Hepatocyte (in vitro differentiated cells): Measurements from ENCODE around the gene NCOR1. TPM values are rescaled to one million over a fixed set of nuclear protein-coding genes. Genes with fewer than 3 reads are reported as not detected.

Experiments
- DNase-seq: peaks from one replicate; pipeline ENCODE4 v3.0.0-alpha.2; 2016; ENCODE audit warnings: low spot score
- H2AFZ ChIP-seq: fragments of 200-600 bp; sonication (generic); 2 replicates; pipeline ENCODE4 v1.6.0; 2016; ENCODE audit warnings: antibody characterized with exemption, mild to moderate bottlenecking
- H3K27ac ChIP-seq: fragments of 200-600 bp; sonication (generic); 2 replicates; pipeline ENCODE4 v1.5.1; 2016; ENCODE audit warnings: mild to moderate bottlenecking
- H3K27me3 ChIP-seq: fragments of 200-600 bp; sonication (generic); 2 replicates; pipeline ENCODE4 v1.6.1; 2016
- H3K36me3 ChIP-seq: fragments of 200-600 bp; sonication (generic); replicated peaks from 2 replicates; pipeline ENCODE4 v1.5.1; 2016; ENCODE audit warnings: low read depth; ENCODE audit not compliant: insufficient read depth
- H3K4me1 ChIP-seq: fragments of 200-600 bp; sonication (generic); 2 replicates; pipeline ENCODE4 v1.5.1; 2016; ENCODE audit warnings: mild to moderate bottlenecking, moderate library complexity; ENCODE audit not compliant: insufficient read depth
- H3K4me2 ChIP-seq: fragments of 200-600 bp; sonication (generic); 2 replicates; pipeline ENCODE4 v1.6.0; 2016
- H3K4me3 ChIP-seq: fragments of 200-600 bp; sonication (generic); 2 replicates; pipeline ENCODE4 v1.5.1; 2016; ENCODE audit warnings: mild to moderate bottlenecking
- H3K79me2 ChIP-seq: fragments of 200-600 bp; sonication (generic); 2 replicates; pipeline ENCODE4 v1.6.0; 2017; ENCODE audit warnings: mild to moderate bottlenecking
- H3K9me2 ChIP-seq: fragments of 200-600 bp; sonication (generic); replicated peaks from 2 replicates; pipeline ENCODE4 v1.6.0; 2017; ENCODE audit warnings: mild to moderate bottlenecking; ENCODE audit not compliant: insufficient read depth
- H3K9me3 ChIP-seq: fragments of 200-600 bp; sonication (generic); 2 replicates; pipeline ENCODE4 v1.5.1; 2016; ENCODE audit warnings: low read depth, mild to moderate bottlenecking
- H4K20me1 ChIP-seq: fragments of 200-600 bp; sonication (generic); 2 replicates; pipeline ENCODE4 v1.6.0; 2016; ENCODE audit warnings: mild to moderate bottlenecking; ENCODE audit not compliant: insufficient read depth, poor library complexity, severe bottlenecking
- CTCF ChIP-seq: fragments of 200-600 bp; sonication (generic); IDR thresholded peaks from 2 replicates; pipeline ENCODE4 v1.5.1; 2016; ENCODE audit warnings: antibody characterized with exemption, mild to moderate bottlenecking; ENCODE audit not compliant: poor library complexity
- EZH2 ChIP-seq: fragments of 200-600 bp; sonication (generic); IDR thresholded peaks from 2 replicates; pipeline ENCODE4 v1.6.1; 2016; ENCODE audit warnings: antibody characterized with exemption, mild to moderate bottlenecking, borderline replicate concordance
- EZH2phosphoT487 ChIP-seq: fragments of 200-600 bp; sonication (generic); IDR thresholded peaks from one replicate; pipeline ENCODE4 v1.6.1; 2018; ENCODE audit warnings: antibody characterized with exemption, mild to moderate bottlenecking, low read depth, moderate library complexity; ENCODE audit not compliant: unreplicated experiment, severe bottlenecking
- WGBS: methylation state at CpG from one replicate; pipeline ENCODE4 v1.1.6; 2016; ENCODE audit warnings: low lambda C conversion rate; ENCODE audit errors: missing lambda C conversion rate; 5-methylcytosine and 5-hydroxymethylcytosine counted together
- polyA plus RNA-seq: library from polyadenylated mRNA; unstranded; fragments of >200 nt; fragmentation: Nextera tagmentation; extraction: Ambion mirVana; gene quantifications from 2 replicates; pipeline ENCODE4 v1.2.1, GENCODE V29; 2016
- total RNA-seq: library from RNA; depleted of rRNA; stranded (reverse); fragments of >200 nt; gene quantifications from 2 replicates; pipeline ENCODE4 v1.2.3, GENCODE V29; 2014

Gene NCOR1
- total and polyA plus RNA-seq, 2 experiments from 2014 or later = 73.7 to 117 TPM

GRCh38 chr17:16081507-16082087, 133.7 kb downstream of the NCOR1 start:
- DNase-seq = no peak
- 84% methylated on average over 1 of the region's 1 CpG for WGBS
- TF ChIP-seq EZH2phosphoT487 (no peak), EZH2 (no peak), CTCF (no peak)
- H3K27me3 ChIP-seq = no peaks in the 10 kb centered on the region
- no peaks in the 10 kb centered on the region for H3K4me1 ChIP-seq
- H3K4me3 ChIP-seq = no peak overlapping the region
- H3K9me3 ChIP-seq = no peaks in the 10 kb centered on the region
- H3K4me2 ChIP-seq = no peak overlapping the region
- no peak overlapping the region for H2AFZ ChIP-seq
- H3K36me3 ChIP-seq = no peaks in the 10 kb centered on the region
- H3K79me2 ChIP-seq = peaks cover 12% of the 10 kb centered on the region
- H3K9me2 ChIP-seq = no peaks in the 10 kb centered on the region
- no peaks in the 10 kb centered on the region for H4K20me1 ChIP-seq
- H3K27ac ChIP-seq = no peak overlapping the region

- Histone ChIP-seq H3K27ac (no peak overlapping the region), H3K4me2 (no peak overlapping the region), H3K9me2 (no peaks in the 10 kb centered on the region), H4K20me1 (no peaks in the 10 kb centered on the region), H3K79me2 (peaks cover 14% of the 10 kb centered on the region), H3K36me3 (no peaks in the 10 kb centered on the region), H3K9me3 (no peaks in the 10 kb centered on the region), H3K4me1 (no peaks in the 10 kb centered on the region), H3K4me3 (no peak overlapping the region), H2AFZ (no peak overlapping the region), H3K27me3 (no peaks in the 10 kb centered on the region)
- TF ChIP-seq CTCF = no peak
- TF ChIP-seq EZH2 = no peak
- TF ChIP-seq EZH2phosphoT487 = no peak
- no peak for DNase-seq
- WGBS = 94% methylated on average over 4 of the region's 4 CpGs
Observed at GRCh38 chr17:16080366-16080765, 135.0 kb downstream of the NCOR1 start.

GRCh38 chr17:16075949-16076348, 139.4 kb downstream of the NCOR1 start:
- H2AFZ ChIP-seq = no peak overlapping the region
- peaks cover 2% of the 10 kb centered on the region for H3K79me2 ChIP-seq
- no peaks in the 10 kb centered on the region for H3K9me2 ChIP-seq
- no peaks in the 10 kb centered on the region for H3K9me3 ChIP-seq
- TF ChIP-seq EZH2phosphoT487 (no peak), EZH2 (no peak), CTCF (no peak)
- H3K27me3 ChIP-seq = no peaks in the 10 kb centered on the region
- no peak overlapping the region for H3K4me2 ChIP-seq
- no peaks in the 10 kb centered on the region for H4K20me1 ChIP-seq
- H3K4me1 ChIP-seq = no peaks in the 10 kb centered on the region
- H3K27ac ChIP-seq = no peak overlapping the region
- DNase-seq = no peak
- H3K36me3 ChIP-seq = no peaks in the 10 kb centered on the region
- H3K4me3 ChIP-seq = no peak overlapping the region
- WGBS = 96% methylated on average over 5 of the region's 5 CpGs
